Skin epidermis (tissue), 12 donors: ENCODE results near the gene CPED1.
"Not testable (repeated sequence)": the region's sequence is repeated elsewhere in the genome, so short reads cannot be mapped to it uniquely, and the experiment has no call there.

ENCODE experiments used
- H3K27ac ChIP-seq, 21 experiments: fragments of 200-600 bp; sonication (generic) in 11 of 21; one replicate each; pipeline ENCODE4 v1.5.0; 2020; ENCODE audit warnings: mild to moderate bottlenecking in 3 of 21, inconsistent platforms in 2 of 21, moderate library complexity in 2 of 21
- H3K4me3 ChIP-seq, 7 experiments: fragments of 200-600 bp; sonication (generic) in 2 of 7; one replicate each; pipeline ENCODE4 v1.5.0; 2020; ENCODE audit warnings: inconsistent platforms in 2 of 7, mild to moderate bottlenecking in 2 of 7, moderate library complexity in 1 of 7

The CPED1 gene

DNA sequence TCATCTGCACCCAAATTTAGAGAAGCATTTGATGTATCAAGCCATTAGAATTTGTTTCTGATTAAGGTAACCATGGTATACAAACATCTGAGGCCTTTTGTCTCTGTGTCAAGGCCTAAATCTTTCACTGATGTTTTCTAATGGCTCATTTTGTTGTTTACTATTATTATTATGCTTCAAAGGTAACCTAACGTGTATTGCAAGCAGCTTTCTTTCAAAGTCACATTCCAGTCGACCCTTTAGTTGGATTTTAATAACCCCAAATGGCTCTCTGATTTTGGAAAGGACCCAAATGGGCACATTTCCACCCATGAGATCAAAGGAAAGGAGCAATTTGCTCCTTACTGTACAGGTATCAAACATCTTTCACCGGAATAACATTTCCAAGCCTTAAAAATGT is 293.6 kb downstream of the CPED1 start:
- no peak overlapping the region for H3K4me3 ChIP-seq
- H3K27ac ChIP-seq, result no peak overlapping the region

DNA sequence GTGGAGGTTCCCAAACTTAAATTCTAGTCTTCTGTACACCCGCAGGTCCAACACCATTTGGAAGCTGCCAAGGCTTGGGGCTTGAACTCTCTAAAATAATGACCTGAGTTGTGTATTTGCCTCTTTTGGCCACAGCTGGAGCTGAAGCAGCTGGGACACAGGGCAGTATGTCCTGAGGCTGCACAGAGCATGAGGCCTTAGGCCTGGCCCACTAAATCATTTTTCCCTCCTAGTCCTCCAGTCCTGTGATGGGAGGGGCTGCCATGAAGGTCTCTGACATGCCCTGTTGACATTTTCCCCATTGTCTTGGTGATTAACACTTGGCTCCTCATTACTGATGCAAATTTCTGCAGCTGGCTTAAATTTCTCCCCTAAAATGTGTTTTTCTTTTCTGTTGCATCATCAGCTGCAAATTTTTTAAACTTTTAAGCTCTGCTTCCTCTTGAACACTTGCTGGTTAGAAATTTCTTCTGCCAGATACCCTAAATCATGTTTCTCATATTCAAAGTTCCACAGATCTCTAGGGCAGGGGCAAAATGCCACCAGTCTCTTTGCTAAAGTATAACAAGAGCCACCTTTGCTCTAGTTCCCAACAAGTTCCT is 296.7 kb downstream of the CPED1 start:
- Histone ChIP-seq H3K27ac (no peak overlapping the region), H3K4me3 (no peak overlapping the region)

DNA sequence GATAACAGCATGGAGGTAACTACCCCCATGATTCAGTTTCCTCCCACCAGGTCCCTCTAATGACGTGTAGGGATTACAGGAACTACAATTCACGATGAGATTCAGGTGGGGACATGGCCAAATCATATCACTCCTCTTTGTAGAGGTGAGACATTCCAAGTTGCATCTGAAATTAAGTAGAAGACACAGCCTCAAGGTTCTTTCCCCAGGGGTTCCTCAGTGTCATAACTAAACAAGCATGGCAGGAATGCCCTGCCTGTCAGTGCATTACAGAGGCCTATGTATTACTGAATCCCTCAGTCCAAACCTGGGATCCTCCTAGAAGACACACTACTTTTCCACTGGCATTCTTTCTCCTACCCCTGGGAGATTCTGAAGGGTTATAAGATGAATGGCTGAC is 297.7 kb downstream of the CPED1 start:
- Histone ChIP-seq H3K27ac (no peak overlapping the region), H3K4me3 (no peak overlapping the region)

DNA sequence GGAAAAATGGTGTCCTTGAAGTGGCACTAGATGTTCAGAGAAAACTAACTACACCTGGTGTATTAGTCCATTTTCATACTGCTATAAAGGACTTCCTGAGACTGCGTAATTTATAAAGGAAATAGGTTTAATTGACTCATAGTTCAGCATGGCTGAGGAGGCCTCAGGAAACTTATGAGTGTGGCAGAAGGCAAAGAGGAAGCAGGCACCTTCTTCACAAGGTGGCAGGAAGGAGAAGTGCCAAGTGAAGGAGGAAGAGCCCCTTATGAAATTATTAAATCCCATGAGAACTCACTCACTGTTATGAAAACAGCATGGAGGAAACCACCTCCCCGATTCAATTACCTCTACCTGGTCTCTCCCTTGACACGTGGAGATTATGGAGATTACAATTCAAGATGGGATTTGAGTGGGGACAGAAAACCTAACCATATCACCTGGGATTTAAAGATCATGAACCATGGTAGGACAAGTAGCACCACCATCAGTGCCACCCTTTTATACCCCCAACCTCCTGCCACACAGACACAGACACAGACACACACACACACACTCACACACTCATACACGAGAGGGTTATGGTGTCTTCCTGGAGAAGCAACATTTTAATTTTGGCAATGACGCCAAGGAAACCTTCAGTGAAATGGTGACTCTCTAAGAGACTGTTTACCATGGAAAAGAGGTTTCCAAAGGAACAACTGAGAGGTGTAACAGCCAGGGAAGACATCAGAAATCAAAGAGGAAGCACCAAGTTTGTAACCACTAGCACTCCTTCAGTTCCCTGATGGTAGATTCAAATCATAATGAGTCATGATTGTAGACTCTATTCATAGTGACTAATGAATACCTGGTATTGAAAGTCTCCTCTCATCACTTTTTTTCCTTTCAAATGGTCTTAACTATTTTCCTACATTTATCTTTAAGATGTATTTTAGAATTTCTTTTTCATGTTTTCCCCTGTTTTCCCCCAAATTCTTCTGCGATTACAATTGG is 298.5 kb downstream of the CPED1 start:
- Histone ChIP-seq H3K4me3 (no peak overlapping the region), H3K27ac (no peak overlapping the region)

DNA sequence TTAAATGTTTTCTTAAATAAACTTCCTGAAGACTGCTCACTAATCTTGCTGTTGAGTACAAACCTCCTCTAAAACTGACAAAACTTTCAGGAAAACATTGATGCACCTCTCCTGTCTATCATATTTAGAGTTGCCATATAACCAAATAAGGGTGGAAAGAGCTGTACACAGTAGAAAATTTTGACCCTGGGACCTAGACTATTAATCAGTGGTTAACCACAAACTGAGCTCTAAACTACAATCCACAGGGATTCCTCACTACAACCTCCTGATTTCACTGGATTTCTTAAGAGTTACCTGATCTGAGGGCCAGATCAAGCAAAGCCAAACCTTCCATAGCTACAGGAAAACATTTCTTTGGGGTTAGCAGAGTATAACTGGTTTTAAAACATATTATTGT is 300.4 kb downstream of the CPED1 start:
- no peak overlapping the region for H3K27ac ChIP-seq
- H3K4me3 ChIP-seq, result no peak overlapping the region

DNA sequence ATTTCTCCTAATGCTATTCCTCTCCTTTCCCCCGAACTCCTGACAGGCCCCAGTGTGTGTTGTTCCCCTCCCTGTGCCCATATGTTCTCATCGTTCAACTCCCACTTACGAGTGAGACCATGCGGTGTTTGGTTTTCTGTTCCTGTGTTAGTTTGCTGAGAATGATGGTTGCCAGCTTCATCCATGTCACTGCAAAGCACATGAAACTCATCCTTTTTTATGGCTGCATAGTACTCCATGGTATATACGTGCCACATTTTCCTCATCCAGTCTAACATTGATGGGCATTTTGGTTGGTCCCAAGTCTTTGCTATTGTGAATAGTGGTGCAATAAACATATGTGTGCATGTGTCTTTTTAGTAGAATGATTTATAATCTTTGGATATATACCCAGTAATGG is 301.4 kb downstream of the CPED1 start:
- not testable (repeated sequence) for H3K27ac ChIP-seq, H3K4me3 ChIP-seq

DNA sequence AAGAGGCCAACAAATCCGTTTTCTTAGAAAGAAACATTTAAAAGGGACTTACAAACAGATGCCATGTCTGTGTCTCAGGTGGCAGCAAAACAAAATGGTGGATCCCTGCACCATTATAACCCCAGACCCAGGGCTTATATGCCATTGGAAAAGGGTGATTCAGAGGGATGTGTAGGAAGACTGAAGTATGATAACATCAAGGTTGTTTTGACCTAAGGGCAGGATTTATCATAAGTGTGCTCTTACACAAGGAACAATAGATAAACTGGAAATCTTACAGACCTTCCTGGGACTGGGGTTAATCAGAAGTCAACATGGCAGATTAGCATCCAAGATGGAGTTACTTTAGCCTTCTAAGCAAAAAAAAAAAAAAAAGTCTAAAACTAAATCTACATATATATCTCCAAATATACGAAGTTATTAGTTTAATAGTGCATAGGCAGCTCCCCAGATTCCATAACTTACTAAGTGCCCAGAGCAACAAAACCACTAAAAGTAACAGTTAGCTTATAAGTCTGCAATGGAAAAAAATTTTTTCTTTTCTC is 306.0 kb downstream of the CPED1 start:
- H3K27ac ChIP-seq, result no peak overlapping the region
- H3K4me3 ChIP-seq, result no peak overlapping the region

DNA sequence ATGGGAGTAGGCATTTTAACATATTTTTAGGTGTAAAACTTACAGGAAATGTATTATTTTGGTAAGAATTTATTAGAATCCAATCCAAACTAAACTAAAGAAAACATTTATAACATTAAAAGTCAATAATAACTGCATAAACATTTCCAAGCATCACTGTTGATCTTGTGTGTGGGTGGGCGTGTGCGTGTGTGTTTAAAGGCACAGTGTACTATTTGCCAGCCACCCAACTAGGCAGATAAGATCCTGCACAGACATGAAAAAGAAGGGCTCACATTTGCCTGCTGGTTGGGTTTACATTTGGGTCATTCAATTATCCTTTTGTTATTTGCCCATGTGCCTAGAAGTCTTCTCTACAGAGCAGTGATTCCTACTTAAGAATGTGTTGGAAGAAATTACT is 309.3 kb downstream of the CPED1 start:
- Histone ChIP-seq H3K4me3 (no peak overlapping the region), H3K27ac (no peak overlapping the region)

DNA sequence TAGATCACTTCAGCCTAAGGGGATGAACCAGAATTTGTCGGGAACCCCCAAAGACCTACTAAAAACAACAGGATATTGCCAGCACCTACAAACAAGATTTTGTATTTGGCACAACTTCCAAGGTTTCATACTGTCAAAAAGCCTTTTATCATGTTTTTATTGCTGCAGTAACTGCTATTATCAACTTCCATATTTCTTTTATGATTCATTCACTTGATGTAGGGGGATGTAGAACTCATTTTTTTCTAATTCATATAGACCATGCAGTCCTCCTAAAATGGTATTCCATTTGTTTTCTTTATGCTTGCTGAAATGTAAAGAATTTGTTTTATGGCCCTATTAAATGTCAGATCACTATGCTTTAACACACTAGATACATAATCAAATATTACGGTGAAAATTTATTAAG is 310.3 kb downstream of the CPED1 start:
- H3K4me3 ChIP-seq, result no peak overlapping the region
- no peak overlapping the region for H3K27ac ChIP-seq

DNA sequence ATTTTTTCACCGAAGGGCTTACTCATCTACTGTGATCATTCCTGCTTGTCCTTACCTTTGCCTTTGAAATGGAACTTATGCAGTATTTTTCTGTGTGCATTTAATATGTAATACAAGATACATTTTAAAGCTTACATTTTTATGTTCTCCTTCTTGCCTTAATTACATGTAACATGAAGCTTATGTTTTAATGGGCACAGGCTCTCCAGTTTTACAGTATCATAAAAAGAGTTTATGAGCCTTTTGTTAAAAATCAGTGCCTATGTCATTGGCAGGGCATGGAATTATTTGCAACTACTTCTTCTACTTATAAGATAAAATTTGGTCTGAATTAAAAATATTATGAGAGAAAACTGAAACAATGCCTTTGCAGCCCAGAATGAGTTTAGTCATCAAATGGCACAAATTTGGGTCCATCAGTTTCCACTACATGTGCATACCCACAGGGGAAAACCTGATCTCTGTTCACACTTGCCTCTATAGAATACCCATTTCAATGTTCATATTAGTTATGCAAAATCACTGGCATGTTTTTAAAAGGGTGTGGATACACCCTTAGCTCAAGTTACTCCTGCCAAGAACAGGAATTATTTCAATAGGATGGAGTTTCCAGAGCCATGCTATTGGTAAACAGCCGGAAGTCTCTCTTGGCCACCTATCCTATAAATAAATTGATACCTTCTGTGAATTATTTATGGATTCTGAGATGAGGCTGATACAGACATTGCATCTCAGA is 312.3 kb downstream of the CPED1 start:
- no peak overlapping the region for H3K4me3 ChIP-seq
- peak overlapping the region in 5 of 21 experiments; percentile 4 to 69 (median 36) for H3K27ac ChIP-seq

DNA sequence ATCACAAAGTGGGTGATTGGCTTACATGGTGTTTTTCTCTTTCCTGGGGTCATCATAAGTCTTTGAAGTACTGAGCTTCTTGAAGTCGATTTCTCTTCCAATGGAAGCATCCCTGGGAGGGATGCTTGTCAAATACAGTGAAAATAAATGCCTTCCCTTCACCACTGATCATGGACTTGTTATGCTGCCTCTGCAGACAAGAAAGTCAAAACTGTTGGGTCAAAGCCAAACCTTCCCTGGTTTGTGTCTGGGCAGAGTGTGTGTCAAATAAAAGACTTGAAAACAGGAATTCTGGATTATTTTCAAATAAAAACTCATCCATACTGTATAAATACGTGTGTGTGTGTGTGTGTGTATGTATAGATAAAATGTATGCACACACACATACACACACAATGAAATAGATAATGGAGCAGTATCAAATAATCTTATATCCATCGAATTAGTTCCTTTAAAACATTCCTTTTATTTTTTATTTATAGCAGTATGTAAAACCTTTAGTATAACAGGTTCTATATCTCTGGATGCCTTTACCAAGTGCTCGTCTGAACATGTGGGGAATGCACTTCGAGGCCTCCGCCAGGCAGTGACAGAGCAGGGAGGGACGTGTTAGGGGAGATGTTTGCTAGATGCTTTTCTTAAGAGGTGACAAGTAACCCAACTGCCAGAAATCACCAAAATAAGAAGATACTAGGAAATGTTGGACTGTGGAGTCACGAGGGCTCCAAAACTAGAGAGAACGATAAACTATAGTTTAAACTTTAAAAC is 313.1 kb downstream of the CPED1 start:
- H3K4me3 ChIP-seq, result no peak overlapping the region
- H3K27ac ChIP-seq, result peak overlapping the region in 12 of 21 experiments; percentile 4 to 77 (median 44)

DNA sequence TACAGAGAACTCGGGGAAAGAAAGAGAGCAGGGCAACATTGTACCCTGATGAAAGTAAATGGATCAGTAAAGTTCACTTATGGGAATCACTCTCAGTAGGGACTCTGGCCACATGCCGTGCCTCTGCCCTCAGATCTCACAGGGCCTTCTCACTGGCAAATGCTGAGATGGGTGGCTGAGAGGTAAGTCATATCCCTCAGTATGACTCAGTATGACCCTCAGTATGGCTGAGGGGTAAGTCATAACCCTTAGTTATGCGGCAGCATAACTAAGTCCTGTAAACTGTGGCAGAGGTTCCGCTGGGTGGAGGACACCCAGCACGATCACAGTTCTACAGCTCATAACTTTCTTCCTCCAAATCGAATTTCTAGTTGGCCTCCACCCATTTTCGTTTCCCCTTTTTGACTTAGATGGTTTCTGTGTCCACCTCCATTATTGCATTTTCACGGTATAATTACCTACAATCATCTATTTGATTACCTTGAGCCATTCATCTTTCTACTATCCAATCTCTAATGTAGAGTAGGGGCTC is 313.8 kb downstream of the CPED1 start:
- no peak overlapping the region for H3K4me3 ChIP-seq
- H3K27ac ChIP-seq, result peak overlapping the region in 13 of 21 experiments; percentile 4 to 77 (median 45)

DNA sequence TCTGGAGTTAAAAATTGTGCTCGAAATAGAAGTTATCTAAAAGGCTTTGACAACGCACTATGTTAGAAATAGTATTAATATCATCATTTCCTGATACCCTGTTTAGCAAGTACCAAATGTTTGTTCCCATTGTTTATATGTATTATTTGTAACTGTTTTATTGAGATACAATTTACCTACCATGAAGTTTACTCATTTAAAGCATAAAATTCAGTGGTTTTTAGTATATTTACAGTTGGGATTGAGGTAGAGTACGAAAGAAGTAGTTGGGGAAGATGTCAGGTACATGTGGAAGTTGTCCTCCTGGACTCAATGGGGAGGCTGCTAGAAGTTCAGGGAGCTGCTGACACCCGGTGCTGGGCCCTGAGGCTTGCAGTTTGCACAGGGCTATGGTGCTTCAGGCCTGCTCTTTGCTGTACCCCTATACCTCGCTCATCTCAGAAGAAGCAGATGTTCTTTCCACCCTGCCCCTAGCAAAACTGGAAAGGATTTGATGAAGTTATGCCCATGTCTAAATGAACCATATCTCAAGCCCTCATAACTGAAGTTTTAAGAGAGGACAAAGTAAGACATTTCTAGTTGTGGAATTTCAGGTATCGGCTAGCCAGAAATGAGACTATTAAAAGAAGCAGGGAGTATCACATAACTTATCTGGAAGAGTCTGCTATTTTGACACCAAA is 315.1 kb downstream of the CPED1 start:
- Histone ChIP-seq H3K27ac (no peak overlapping the region), H3K4me3 (no peak overlapping the region)

DNA sequence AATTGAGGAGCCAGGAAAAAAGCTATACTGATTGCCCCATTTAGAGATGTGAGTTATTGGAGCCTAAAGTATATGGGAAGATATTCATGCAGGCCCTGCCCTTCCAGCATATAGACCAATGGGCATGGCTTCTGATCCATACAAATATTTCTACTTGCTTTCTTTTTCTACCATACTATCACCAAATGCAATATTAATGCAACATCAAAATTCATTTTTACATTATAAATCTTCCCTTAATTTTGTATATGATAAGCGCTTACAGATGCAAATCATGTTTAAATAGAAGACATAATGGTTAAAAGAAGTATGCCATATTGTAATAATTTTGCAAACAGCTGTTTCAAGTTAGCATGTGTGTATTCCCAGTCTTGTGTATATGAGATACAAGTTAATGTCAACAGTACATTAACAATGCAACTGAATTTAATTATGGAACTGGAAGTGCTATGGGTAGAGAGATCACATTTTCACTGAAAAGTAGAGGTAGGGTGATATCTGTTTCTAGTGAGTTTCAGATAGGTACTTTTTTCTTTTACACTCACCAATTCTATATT is 315.7 kb downstream of the CPED1 start:
- no peak overlapping the region for H3K4me3 ChIP-seq
- peak overlapping the region in 1 of 21 experiments; percentile 26 for H3K27ac ChIP-seq

DNA sequence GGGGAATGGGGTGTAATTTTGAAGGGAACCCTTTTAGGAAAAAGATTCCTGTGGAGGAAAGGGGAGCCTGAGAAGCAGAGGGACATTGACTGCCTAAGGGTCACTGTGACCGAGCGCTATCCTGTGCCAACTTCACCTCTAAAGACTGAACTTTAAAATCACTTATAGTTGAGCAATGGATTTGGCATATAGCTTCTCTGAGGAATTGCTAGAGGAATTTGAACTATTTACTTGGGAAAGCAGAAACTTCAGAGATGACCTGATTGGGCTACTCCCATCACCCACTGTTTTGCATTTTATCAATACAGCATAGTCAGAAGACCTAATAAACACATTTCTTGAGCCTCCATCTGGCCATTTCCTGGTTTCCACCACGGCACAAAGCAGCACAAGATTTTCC is 316.6 kb downstream of the CPED1 start:
- Histone ChIP-seq H3K4me3 (no peak overlapping the region), H3K27ac (peak overlapping the region in 4 of 21 experiments; percentile 6 to 55 (median 23))

DNA sequence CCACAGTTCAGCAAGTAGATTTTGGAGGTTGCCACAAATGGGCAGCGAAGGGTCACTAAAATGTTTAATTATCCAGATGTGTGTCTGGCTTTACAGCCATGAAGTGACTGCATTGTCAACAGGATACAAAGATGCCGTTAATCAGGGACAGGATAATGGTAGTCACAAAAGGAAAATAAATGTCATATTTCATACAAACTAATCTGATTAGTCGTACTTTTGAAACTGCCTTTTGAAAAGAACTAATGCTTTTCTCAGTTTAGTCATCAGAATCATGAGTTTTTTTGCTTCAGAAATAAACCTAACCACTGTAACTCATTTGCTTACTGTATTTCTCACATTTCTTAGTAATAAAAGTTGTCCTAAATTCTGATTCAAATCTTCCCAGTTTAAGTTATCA is 318.1 kb downstream of the CPED1 start:
- Histone ChIP-seq H3K27ac (peak overlapping the region in 9 of 21 experiments; percentile 1 to 66 (median 23)), H3K4me3 (no peak overlapping the region)

DNA sequence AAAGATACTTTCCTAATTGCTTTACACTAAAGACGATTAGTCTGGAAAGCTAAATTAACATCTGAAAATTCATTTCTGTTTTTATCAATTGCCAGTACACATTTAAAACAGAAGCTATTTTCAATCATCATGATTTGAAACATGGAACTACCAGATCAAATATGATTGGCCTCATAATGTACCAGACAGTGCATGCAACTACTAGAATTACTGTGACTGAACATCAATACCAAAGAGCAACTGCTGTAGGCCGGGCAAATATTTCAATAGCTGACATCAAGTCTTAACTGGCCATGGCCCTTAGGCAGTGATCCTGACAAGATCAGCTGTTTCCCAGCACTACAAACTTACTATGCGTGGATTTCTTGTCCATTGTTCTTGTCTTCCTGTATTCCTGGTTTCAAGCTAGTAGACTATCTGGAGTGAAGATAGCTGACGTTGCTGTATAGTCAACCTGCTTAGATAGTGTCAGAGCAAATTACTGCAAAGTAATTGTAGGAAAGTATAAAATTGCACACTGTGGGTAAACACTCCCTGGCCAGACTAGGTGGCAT is 318.6 kb downstream of the CPED1 start:
- Histone ChIP-seq H3K4me3 (no peak overlapping the region), H3K27ac (peak overlapping the region in 10 of 21 experiments; percentile 1 to 66 (median 22))

DNA sequence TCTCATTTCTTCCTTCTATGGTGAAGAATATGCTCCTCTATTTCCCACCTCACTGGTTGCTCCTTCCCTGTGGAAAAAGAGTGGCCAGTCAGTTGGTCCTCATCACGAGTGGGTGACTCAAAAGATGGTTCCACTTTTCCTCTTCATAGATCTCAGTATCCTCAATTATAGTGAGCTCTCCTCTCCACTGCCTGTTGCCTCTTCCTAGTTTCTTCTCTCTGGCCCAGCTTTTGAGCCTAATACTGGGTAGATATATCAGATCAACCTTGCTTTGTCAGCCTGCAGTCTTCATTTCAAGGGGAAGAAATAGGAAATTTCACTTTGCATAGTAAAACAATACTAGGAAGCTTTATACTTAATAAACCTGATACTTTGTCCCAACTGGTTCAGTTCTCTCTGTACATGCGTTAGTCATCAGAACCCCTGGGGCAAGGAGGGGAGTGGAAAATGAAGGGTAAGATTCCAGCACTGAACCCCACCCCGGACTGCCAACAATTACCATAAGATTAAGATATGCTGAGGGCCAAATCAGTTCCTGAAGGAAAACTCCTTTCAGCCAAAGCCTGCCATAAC is 324.8 kb downstream of the CPED1 start:
- Histone ChIP-seq H3K4me3 (no peak overlapping the region), H3K27ac (peak overlapping the region in 17 of 21 experiments; percentile 23 to 77 (median 56))
